HL-60/S4 (cell line): Measurements from ENCODE around the gene NRXN2.

ENCODE experiments used
- in situ Hi-C: fragments of 300-500 bp; cut with MboI; formaldehyde crosslinking; loops from 2 replicates; pipeline ENCODE4 v1.14.3; 2022; ENCODE audit warnings: low sequenced_read_pairs

The NRXN2 gene

DNA sequence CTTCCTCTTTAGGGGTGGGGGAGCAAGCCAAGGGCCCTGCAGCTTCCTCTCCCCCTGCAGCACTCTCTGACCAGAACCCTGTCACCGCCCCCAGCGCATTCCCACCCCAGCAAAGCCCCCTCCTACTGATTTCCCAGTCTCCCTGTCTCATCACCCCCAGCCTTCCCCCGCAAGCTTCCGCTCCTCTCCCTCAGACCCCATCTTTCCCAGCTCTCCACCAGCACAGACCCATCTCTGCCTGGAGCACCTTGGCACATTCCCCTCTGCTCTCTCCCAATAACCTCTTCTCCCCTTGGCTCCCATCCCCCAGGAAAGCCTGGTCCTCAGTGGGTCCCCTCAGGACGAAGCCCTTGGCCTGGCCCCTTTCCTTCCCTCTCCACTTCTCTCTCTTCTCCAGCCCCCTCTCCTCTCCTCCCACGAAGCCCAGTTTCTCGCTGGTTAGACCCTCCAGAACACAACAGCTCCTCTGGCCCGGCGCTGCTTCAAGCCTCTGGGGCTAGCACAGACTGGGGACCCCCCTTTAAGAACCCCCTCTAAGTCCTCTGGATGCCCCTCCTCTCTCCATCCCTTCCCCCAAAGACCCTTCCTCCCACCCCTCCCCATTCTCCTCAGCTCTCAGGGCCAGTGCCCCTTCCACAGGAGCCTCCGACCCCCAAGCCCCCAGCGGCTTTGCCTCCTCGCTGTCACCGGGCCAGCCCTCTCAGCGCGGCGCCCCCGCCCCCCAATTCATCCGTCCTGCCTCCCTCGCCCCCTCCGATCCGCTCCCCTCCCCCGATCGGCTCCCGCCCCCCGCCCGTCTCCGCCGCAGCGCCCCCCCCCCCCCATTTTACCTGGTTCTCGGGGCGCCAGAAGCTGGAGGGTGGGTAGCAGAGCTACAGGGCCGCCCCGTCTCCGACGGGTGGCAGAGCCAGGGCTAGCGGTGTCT lies 594 bp downstream of the NRXN2 start:
- in situ Hi-C loops: no loop called here

DNA sequence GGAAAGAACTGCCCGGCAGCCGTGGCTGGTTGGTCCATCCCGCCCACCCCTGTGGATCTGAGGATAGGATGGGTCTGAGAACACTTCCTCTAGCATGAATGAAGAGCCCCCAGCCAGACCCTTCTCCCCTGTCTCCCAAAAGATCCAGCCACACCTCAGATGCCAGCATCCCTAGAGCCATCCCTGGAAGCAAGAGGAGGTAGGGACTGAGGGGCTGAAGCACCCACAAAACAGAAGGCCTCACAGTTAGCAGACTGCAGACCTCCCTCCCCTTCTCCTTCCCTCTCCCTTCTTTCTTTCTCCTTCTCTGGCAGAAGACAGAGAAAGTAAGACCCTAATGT lies 1.7 kb downstream of the NRXN2 start:
- in situ Hi-C loops: no loop called here

DNA sequence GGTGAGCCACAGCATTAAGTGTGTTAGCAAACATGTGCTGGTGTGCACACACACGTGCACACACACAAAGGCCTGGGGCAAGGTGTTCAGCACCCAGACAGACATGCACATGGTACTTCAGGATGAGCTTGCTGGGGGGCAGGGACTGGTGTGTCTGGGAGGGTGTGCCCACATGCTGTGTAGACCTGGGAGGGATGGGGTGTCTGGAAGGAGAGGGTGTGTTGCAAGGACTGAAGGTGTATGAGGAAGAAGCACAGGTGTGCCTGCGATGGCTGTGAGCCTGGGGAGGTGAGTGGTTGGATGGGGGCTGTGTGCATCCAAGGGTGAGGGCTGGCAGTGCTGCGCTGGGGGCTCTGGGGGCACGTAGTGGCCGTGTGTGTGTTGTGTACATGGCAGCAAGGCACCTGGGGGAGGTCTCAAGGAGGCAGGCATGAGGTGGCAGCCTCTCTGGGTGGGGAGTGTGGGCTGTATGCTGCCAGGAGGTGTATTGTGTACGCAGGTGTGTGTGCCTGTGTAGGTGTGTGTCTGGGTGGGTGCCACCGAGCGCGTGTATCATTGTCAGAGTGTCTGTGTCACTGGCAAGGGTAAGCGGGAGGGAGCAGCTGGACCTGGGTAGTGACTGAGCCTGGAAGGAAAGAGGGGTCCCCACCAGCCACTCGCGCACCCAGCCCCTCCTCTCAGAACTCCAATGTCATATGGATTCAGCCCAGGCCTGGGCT lies 2.2 kb downstream of the NRXN2 start:
- in situ Hi-C loops: no loop called here

DNA sequence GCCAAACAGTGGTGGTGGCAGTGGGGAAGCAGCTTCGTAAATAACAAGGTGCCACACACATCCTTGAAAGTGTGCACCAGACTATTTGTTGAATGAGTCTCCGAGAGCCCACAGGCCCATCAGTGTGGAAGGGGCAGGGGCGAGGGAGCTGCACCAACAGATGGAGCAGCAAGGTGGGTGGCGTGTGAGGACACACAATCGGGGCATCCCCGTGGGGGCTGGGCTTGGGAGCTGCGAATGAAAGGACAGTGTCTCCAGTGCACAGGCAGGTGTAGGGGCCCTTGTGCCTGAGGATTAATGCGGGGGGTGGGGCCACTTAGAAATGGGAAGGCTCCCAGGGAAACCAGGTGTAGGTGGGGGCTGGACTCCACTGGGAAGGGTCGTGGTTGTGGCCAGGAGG lies 2.8 kb downstream of the NRXN2 start:
- in situ Hi-C loops: no loop called here

DNA sequence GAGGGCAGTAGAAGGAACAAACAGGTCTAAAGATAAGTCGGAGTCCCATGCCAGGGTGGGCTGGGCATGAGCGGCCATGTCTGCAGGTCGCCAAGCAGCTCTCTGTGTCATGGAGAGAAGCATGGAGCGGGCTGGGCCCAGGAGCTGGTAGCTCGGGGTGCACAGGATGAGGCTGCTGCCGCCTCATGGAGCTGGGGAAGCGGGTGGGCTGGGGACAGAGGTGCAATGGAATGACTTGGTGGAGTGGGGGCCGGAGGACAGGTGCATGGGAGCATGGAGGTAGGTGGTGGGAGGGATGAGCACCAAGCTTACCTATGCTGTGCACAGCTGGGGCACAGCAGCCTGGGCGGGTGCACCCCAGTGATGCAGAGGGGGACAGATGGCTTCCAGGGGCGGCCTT lies 3.6 kb downstream of the NRXN2 start:
- in situ Hi-C loops: no loop called here

DNA sequence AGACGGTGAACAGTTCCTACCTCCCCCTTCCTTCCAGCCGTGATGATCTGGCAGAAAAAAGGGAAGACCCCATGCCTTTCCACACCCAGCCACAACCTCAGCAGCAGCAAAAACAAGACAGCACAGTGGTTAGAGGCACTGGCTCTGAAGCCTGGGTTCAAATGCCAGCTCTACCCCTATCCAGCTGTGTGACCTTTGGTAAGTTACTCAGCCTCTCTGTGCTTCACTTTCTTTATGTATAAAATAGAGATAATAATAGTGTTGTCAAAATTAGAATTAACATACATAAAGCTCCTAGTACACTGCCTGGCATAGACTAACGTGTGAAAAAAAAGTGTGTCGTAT lies 4.2 kb downstream of the NRXN2 start:
- in situ Hi-C loops: no loop called here

DNA sequence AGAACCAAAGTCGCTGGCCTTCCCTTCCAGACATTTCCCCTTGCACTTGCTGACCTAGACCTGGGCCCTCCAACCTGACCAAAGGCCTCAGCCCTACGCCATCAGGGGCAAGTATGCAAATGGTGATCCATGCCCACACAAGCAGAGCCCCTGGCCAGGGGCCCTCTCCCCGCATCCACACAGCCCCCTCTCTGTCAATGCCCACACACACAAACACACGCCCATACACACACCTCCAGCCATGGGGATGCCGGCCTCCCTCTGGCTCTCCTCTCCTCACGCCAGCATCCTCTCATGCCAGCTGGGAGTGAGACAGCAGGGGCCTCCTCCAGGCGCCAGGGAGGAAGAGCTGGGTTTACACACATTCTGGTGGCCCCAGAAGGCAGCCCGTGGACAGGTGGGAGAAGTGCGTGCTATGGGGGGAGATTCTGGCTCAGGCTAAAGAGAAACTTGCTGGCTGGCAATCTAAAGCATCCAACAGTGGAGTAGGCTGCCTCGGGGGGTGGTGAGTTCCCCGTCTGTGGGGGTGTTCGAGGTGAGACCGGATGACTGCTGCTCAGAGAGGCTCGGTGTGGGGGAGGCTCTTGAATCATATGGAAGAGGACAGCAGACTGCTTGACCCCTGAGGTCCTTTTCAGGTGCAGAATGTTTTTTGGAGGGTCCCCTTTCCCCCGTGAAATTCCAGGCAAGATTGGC lies 4.8 kb downstream of the NRXN2 start:
- in situ Hi-C loops: no loop called here

DNA sequence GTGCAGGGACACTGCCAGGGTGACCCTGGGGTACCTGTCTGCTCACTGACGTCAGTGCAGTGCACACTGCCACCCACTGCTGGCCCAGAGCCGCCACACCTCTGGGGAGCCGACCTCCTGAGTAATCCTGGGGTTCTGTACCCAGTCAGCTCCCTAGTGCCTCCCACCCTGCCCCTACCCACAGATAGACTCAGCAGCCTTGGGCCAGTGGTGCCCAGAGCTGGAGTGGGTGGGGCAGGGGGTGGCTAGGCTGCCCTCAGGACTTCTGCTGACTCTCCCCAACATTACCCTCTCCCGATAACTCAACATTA lies 5.8 kb downstream of the NRXN2 start:
- in situ Hi-C loops: no loop called here

DNA sequence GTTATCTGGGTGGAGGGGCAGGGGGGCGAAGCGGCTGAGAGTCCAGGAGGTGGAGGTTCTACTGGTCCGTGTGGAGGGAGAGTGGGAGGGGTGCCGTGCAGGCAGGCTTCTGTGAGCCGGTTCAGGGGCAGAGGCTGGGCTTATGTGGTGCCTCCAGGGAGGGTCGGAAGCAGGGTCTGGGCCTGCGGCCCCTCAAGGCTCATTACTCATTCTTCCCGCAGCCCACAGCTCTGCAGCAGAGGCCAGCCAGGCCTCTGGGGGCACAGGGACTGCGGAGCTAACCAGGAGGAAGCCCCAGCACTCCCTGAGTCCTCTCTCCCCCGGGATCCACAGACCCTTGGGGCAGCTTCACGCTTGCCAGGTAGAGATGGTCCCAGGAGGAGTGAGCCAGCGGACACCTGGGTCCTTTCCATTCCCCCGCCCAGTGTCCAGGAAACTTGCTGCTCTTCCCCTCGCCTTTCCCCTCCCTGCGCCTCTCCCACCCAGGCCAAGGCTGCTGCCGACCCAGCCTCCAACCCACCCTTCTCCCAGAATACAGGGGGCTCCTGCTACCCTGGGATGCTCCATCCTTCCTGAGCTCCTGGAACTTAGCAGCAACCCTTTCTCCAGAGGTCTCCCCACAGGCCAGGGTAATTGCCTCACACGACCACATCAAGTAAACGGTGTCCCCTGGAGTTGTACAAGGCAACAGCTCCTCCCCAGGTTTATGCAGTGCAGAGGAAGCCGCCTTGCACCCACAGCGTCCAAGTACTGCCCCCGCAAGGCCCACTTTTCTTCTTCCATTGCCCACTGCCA lies 6.3 kb downstream of the NRXN2 start:
- in situ Hi-C loops: no loop called here

DNA sequence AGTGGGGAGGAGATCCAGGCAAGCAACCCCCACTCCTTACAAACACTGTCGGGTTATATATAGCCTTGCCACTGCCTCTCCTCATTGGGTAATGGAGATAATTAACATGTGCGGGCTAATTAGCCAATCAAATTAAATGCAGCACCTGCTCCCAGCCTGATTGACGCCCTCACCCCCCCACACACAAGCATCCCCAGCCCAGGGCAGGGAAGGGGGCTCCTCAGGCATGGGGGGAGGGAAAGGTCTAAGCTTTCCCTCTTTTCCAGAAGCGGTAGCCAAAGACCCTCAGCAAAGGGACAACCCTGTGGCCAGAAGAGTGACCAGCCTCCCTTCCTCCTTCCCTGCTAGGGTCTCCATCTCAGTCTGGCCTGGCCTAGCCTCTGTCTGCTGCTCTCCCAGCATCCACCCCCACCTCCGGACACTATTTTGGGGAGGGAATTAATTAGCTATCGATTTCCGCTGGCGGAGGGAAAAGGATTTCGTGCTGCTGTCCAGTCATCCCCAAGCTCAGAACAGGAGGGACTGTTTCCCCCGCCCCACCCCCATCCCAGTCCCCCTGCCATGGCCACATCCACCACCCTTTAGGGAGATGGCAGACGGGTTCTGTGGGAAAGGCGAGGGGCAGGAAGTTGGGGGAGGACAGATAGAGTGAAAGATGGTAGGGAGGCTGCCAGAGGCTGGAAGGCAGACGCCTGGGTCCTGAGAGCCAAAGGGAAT lies 7.1 kb downstream of the NRXN2 start:
- in situ Hi-C loops: no loop called here

DNA sequence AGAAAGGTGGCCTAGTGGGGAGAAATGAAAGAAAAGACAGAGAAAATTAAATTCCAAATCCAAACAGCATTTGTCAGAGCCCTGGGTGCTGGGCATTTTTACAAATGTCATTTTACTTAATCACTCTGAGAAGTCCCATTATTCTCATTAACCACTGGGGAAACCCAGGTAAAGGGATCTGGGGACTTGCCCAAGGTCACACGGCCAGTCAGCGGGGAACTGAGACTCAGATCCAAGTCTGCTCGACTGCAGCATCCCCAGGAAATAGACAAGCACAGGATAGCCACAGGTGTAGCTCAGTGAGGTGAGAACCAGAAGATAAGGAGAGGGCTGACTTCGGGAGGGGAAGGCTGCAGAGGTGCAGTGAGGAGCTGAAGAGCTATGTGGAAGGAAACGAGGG lies 7.9 kb downstream of the NRXN2 start:
- in situ Hi-C loops: no loop called here

DNA sequence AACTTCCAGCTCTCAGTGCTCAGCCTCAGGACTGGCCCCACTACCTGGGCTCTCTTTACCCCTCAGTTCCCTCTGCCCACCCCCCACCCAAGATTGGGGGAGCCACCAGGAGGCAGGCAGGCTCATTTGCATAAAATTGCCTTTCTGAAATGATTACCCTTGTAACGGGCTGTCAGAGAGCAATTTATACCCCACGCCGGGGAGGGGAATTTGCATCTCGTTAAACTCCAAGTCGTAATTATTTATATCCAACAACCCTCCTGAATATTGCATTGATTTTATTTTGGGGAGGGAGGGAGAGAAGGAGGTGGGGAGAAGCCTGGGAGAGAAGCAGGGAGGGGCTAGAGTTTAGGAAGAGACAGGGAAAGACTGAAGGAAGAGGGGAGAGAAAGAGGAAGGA lies 8.3 kb downstream of the NRXN2 start:
- in situ Hi-C loops: no loop called here

DNA sequence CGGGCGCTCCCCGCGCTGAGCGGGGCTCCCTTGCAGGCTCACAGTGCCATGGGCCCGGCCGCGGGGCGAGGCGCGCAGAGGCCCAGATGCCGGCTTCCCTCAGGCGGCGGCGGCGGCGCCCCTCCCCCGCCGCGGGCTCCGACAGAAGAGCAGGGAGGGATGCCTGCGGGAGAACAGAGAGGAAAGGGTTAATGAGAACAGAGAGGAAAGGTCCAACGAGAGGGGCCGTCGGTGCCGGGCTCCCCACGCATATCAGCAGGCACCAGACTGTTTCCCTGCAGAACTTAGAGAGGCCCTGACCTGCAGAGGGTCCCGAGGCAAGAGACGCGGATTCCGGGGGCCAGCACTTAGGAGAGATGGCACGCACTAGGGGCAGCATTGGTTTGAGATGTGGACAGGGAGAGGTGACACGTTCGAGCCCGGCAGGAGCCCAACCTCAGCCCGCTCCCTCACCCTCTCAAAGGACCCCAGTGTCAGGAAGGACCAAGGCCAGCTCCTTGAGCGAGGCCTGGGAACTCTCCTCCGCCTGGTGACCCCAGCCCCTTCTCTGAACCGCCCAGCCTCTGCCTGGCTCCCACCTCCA lies 9.1 kb downstream of the NRXN2 start:
- in situ Hi-C loops: no loop called here

DNA sequence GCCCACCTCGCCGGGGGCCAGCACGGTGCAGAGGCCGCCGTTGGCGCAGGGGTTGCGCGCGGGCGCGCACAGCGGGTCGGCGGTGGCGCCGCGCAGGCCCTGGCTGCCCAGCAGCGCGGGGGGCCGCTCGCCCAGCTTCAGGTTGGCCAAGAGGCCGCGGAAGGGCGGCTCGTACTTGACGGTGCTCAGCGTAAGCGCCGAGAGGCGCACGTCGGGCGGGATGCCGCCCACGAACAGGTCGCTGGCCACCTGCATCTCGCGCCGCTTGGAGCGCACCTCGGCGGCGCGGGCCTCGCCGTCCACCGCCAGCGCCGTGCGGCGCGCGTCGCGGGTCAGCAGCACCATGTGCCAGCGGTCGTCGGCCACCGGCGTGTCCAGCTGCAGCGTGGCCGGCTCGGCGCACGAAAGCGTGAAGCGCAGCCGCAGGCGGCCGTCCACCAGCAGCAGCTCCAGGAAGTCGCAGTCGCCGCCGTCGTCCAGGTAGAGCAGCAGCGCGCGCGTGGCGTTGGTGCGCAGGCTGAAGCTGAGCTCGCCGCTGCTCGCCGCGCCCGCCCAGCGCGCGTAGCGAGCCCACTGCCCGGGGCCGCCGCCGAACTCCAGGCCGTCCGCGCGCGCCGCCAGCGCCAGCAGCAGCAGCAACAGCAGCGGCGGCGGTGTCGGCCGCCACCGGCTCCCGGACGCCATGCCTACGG lies 9.8 kb downstream of the NRXN2 start:
- in situ Hi-C loops: no loop called here

DNA sequence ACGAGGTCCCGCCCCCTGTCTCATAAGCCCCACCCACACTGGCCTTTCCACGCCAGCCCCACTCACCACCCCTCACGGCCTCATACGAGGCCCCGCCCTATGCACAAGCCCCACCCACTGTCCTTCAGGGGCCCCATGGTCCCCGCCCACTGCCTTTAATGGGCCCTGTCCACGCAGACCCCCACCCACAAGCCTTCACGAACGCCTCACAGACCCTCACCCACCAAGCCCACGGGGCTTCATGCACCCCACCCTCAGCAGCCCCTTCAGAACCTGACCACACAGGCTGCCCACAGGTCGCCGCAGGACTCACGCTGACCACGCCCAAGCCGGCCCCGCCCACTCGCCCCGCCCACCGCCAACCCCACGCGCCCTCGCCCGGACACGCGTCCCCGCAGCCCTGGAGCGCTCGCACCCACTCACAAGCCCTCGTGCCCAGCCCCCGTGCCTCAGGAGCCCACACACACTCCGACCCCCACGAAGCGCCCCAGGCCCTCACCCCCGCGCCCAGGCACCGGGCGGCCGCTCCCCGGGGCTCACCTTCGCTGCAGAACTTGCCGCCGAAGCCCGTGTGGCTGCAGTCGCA lies 10.5 kb downstream of the NRXN2 start:
- in situ Hi-C loops: no loop called here

DNA sequence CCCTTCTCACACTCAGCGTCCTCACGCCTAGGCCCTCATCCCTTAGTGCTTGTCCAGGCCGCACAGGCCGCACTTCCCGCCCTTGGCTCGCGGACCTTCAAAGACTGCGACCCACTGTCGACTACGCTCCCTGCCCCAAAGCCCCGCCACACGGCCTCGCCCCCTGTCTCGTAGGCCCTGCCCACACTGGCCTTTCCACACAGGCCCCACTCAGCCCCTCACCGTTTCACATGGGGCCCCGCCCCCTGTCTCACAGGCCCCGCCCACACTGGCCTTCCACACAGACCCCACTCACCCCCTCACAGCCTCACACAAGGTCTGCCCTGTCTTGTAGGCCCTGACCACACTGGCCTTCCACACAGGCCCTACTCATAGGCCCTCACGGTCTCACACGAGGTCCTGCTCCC lies 11.0 kb downstream of the NRXN2 start:
- in situ Hi-C loops: no loop called here

DNA sequence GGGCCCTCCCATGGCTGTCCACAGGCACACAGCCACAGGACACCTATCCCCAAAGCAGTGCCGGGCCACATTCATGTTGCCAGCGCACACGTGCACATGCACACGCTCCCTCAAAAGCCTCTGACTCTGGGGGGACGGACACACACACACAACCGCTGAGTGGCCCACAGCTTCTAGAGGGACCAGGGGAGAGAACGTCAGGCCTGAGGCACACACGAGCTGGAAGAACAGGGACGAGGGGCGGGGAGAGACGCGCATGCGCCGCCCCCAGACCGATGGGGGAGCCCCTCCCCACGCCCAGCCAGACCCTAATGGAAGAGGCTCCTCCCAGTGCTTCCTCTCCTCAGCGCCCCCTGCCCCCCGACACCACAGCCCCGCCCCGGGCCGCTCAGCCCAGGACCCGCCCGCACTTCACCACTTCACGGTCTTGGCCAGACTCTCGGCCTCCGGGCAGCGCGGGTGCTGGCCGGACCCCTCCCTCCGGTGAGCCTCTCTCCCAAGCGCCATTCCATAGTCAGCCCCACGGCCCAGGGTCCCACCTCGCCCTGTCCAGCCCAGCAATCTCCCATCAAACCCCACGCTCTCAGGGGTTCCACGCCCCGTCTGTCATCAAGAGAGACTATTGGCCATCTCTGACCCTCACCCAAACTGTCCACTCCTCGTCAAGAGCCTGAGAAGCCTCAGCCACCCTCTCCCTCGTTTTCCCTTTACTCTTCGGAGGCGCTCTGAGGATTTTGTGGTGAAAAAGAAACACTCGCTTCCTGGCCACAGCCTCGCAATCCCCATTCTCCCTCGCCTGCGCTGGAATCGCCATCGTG lies 11.7 kb downstream of the NRXN2 start:
- in situ Hi-C loops: no loop called here

DNA sequence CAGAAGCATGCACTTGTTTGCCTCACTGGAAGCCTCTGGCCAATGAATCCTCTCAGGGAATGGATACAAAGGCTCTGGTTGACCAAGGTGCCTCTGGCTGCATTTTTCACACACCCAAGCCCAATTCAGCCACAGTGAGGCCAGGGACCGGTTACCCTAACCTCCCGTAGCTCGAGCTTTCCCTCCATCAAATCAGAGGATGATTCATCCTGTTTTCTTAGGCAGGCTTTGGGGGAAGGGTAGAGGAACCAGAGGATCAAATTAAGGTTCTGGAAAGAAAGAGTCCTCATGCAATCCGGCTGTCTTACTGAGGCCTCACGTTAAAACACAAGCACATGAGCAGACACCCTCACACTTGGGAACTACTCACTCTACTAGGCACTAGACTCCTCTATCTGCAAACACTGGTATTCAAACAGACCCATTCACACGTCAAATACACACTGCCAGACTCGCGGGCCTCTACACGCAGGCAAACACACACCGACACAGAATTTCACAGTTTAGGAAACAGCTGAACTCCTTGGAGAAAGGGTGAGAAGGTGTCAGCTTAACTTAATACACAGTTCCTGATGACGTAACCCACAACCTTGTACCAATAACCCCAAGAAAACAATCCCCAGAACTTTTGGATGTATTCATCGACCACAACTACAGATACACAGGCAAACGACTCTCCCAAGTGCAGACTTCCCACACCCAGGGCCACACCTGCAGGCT lies 12.4 kb downstream of the NRXN2 start:
- in situ Hi-C loops: no loop called here
